Thyroid gland (tissue), 4 donors: ENCODE results near the gene SPTBN1. TPM values are rescaled to one million over a fixed set of nuclear protein-coding genes. Genes with fewer than 3 reads are reported as not detected.

ENCODE experiments used
- DNase-seq, 2 donors: peaks; one replicate each; pipeline ENCODE4 v3.0.0-alpha.2; 2019
- H3K27ac ChIP-seq, 3 donors: fragments of 200-600 bp; sonication (generic); 1 replicate in 2 of 3; 2 replicates in 1 of 3; pipeline ENCODE4 v1.5.1; 2016 to 2019; ENCODE audit warnings: mild to moderate bottlenecking in 1 of 3, moderate library complexity in 1 of 3
- H3K27me3 ChIP-seq: fragments of 200-600 bp; sonication (generic); one replicate; pipeline ENCODE4 v1.5.1; 2019
- H3K36me3 ChIP-seq, 2 donors: fragments of 200-600 bp; sonication (generic); one replicate each; pipeline ENCODE4 v1.5.1; 2016 to 2019
- H3K4me1 ChIP-seq, 2 donors: fragments of 200-600 bp; sonication (generic); one replicate each; pipeline ENCODE4 v1.5.1; 2017 to 2019
- H3K4me3 ChIP-seq, 3 donors: fragments of 200-600 bp; sonication (generic); replicated peaks in 1 of 3; 1 replicate in 2 of 3; 2 replicates in 1 of 3; pipeline ENCODE4 v1.5.1; 2016; ENCODE audit warnings: mild to moderate bottlenecking in 1 of 3
- H3K9me3 ChIP-seq: fragments of 200-600 bp; sonication (generic); one replicate; pipeline ENCODE4 v1.5.1; 2017
- POLR2A ChIP-seq, 2 donors: fragments of 450-650 bp; IDR thresholded peaks; one replicate each; pipeline ENCODE4 v1.6.1; 2017; ENCODE audit warnings: antibody characterized with exemption in 2 of 2, mild to moderate bottlenecking in 2 of 2, moderate library complexity in 1 of 2
- WGBS, 2 donors: methylation state at CpG; one replicate each; pipeline ENCODE4 v1.1.5; 2017; 5-methylcytosine and 5-hydroxymethylcytosine counted together
- intact Hi-C: fragments of 100-400 bp; cut with DNase I; formaldehyde crosslinking; loops from one replicate; pipeline ENCODE4 v1.15.1; 2023
- total RNA-seq, 4 donors: library from RNA; depleted of rRNA; stranded (reverse); fragments of >200 nt; gene quantifications; one replicate each; pipeline ENCODE4 v1.2.3, GENCODE V29; 2016
- TF ChIP-seq, protein P1 (sequence below), 6 experiments: fragments of 200-600 bp in 3 of 6; fragments of 450-650 bp in 3 of 6; sonication (generic) in 3 of 6; IDR thresholded peaks; one replicate each; pipeline ENCODE4 v1.5.1; 2016 to 2019; ENCODE audit warnings: antibody characterized with exemption in 6 of 6, mild to moderate bottlenecking in 2 of 6, inconsistent platforms in 1 of 6, moderate library complexity in 1 of 6

Gene SPTBN1
- total RNA-seq, 4 donors from 2014 or later: 381 to 513 (median 419) TPM

- Histone ChIP-seq H3K27ac (peak overlapping the region; percentile 49 to 60 (median 58)), H3K4me3 (no peak overlapping the region), H3K36me3 (no peaks in the 10 kb centered on the region), H3K9me3 (no peaks in the 10 kb centered on the region), H3K4me1 (peaks cover 16 to 30% of the 10 kb centered on the region in 2 donors), H3K27me3 (no peaks in the 10 kb centered on the region)
- DNase-seq: no peak
- intact Hi-C loops: no loop called here
- TF ChIP-seq, protein P1, sequence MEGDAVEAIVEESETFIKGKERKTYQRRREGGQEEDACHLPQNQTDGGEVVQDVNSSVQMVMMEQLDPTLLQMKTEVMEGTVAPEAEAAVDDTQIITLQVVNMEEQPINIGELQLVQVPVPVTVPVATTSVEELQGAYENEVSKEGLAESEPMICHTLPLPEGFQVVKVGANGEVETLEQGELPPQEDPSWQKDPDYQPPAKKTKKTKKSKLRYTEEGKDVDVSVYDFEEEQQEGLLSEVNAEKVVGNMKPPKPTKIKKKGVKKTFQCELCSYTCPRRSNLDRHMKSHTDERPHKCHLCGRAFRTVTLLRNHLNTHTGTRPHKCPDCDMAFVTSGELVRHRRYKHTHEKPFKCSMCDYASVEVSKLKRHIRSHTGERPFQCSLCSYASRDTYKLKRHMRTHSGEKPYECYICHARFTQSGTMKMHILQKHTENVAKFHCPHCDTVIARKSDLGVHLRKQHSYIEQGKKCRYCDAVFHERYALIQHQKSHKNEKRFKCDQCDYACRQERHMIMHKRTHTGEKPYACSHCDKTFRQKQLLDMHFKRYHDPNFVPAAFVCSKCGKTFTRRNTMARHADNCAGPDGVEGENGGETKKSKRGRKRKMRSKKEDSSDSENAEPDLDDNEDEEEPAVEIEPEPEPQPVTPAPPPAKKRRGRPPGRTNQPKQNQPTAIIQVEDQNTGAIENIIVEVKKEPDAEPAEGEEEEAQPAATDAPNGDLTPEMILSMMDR (IDR thresholded peaks at IDR 0.05): no peak
- no peak for TF ChIP-seq POLR2A (IDR thresholded peaks at IDR 0.05)
Observed at GRCh38 chr2:54446122-54446521, 10.0 kb upstream of the SPTBN1 start.

- Histone ChIP-seq H3K4me1 (peaks cover 16 to 30% of the 10 kb centered on the region in 2 donors), H3K27ac (peak overlapping the region; percentile 49 to 60 (median 58)), H3K9me3 (no peaks in the 10 kb centered on the region), H3K36me3 (no peaks in the 10 kb centered on the region), H3K4me3 (no peak overlapping the region), H3K27me3 (no peaks in the 10 kb centered on the region)
- 13 to 49% methylated on average over 2 of the region's 2 CpGs for WGBS, 2 donors
- intact Hi-C loops: no loop called here
- TF ChIP-seq POLR2A (IDR thresholded peaks at IDR 0.05): no peak
- TF ChIP-seq, protein P1 (IDR thresholded peaks at IDR 0.05): no peak
- DNase-seq: peak in 1 of 2 donors; percentile 49
Observed at GRCh38 chr2:54446625-54447024, 9.5 kb upstream of the SPTBN1 start.

DNA sequence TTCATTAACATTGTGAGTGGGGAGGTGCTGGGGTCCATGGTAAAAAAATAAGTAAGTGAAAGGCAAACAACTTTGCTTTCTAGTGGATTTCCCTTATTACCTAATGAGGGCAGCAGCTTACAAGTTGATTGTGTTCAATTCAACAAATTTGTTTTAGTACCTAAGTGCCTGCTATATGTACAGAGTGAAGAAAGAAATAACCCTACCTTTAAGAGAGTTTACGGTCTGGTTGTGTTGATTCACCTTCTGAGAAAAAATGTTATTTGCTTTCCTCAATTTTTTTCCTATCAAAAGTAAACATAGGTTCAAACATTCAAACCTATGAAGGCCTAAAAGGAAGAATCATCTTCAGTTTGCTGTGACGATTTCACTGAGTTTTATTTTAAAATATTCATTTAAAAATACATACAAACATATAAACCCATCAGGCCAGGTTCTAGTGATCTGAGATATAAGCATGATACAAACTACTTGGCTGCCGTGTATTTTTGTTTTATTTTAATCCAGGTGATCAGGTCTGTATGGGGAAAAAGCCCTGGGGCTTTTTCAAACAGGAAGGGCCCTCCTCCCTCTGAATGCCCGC lies 1.5 kb upstream of the SPTBN1 start:
- 26 to 30% methylated on average over 4 of the region's 4 CpGs for WGBS, 2 donors
- H3K27me3 ChIP-seq: no peaks in the 10 kb centered on the region
- DNase-seq: no peak
- intact Hi-C loops: no loop called here
- H3K36me3 ChIP-seq: no peaks in the 10 kb centered on the region
- H3K9me3 ChIP-seq: no peaks in the 10 kb centered on the region
- H3K4me3 ChIP-seq: peak overlapping the region in 1 of 3 donors; percentile 86
- H3K27ac ChIP-seq: peak overlapping the region; percentile 93 to 98 (median 97)
- TF ChIP-seq POLR2A (IDR thresholded peaks at IDR 0.05): no peak
- TF ChIP-seq, protein P1 (IDR thresholded peaks at IDR 0.05): peak in 1 of 6 experiments; percentile 14
- H3K4me1 ChIP-seq: peaks cover 12 to 16% of the 10 kb centered on the region in 2 donors

- Histone ChIP-seq H3K4me1 (peaks cover 12 to 16% of the 10 kb centered on the region in 2 donors), H3K36me3 (no peaks in the 10 kb centered on the region), H3K27ac (peak overlapping the region; percentile 93 to 98 (median 97)), H3K27me3 (no peaks in the 10 kb centered on the region), H3K9me3 (no peaks in the 10 kb centered on the region), H3K4me3 (peak overlapping the region; percentile 5 to 86 (median 46))
- TF ChIP-seq, protein P1 (IDR thresholded peaks at IDR 0.05): no peak
- TF ChIP-seq POLR2A (IDR thresholded peaks at IDR 0.05): peak; percentile 28 to 74
- 2 to 4% methylated on average over 12 to 15 of the region's 20 CpGs for WGBS, 2 donors
- intact Hi-C loops: no loop called here
- DNase-seq: peak; percentile 64 to 67
Observed at GRCh38 chr2:54455131-54455562, 980 bp upstream of the SPTBN1 start.

- Histone ChIP-seq H3K27me3 (no peaks in the 10 kb centered on the region), H3K4me3 (peak overlapping the region; percentile 21 to 86 (median 76)), H3K36me3 (no peaks in the 10 kb centered on the region), H3K9me3 (no peaks in the 10 kb centered on the region), H3K4me1 (peaks cover 12 to 16% of the 10 kb centered on the region in 2 donors), H3K27ac (peak overlapping the region; percentile 93 to 98 (median 97))
- 5% methylated on average over 4 of the region's 30 CpGs; no CpG with 5 or more reads in 1 of the 2 donors for WGBS, 2 donors
- intact Hi-C loops: no loop called here
- TF ChIP-seq, protein P1 (IDR thresholded peaks at IDR 0.05): no peak
- TF ChIP-seq POLR2A (IDR thresholded peaks at IDR 0.05): peak in 1 of 2 donors; percentile 16
- DNase-seq: no peak
Observed at GRCh38 chr2:54456362-54456611, 160 bp downstream of the SPTBN1 start.
